GM19238 (cell line): ENCODE results near the gene HDAC1.
"Not testable (repeated sequence)": the region's sequence is repeated elsewhere in the genome, so short reads cannot be mapped to it uniquely, and the experiment has no call there.

Source experiments
- DNase-seq: peaks from one replicate; pipeline ENCODE4 v3.0.0; 2011; ENCODE audit warnings: low spot score; ENCODE audit not compliant: insufficient read length

The HDAC1 gene

DNA sequence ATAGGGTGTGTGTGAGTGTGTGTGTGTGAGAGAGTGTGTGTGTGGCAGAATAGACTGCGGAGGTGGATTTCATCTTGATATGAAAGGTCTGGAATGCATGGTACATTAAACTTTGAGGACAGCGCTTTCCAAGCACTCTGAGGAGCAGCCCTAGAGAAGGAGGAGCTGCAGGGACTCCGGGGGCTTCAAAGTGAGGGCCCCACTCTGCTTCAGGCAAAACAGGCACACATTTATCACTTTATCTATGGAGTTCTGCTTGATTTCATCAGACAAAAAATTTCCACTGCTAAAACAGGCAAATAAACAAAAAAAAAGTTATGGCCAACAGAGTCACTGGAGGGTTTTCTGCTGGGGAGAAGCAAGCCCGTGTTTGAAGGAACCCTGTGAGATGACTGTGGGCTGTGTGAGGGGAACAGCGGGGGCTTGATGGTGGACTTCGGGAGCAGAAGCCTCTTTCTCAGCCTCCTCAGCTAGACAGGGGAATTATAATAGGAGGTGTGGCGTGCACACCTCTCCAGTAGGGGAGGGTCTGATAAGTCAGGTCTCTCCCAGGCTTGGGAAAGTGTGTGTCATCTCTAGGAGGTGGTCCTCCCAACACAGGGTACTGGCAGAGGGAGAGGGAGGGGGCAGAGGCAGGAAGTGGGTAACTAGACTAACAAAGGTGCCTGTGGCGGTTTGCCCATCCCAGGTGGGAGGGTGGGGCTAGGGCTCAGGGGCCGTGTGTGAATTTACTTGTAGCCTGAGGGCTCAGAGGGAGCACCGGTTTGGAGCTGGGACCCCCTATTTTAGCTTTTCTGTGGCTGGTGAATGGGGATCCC is 18.3 kb upstream of the HDAC1 start:
- no peak for DNase-seq

DNA sequence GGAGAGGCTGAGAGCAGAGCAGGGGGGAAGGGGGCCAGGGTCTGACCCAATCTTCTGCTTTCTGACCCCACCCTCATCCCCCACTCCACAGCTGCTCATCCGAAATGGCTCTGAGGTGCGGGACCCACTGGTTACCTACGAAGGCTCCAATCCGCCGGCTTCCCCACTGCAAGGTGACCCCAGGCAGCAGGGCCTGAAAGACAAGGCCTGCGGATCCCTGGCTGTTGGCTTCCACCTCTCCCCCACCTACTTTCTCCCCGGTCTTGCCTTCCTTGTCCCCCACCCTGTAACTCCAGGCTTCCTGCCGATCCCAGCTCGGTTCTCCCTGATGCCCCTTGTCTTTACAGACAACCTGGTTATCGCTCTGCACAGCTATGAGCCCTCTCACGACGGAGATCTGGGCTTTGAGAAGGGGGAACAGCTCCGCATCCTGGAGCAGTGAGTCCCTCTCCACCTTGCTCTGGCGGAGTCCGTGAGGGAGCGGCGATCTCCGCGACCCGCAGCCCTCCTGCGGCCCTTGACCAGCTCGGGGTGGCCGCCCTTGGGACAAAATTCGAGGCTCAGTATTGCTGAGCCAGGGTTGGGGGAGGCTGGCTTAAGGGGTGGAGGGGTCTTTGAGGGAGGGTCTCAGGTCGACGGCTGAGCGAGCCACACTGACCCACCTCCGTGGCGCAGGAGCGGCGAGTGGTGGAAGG is 17.1 kb upstream of the HDAC1 start:
- no peak for DNase-seq

DNA sequence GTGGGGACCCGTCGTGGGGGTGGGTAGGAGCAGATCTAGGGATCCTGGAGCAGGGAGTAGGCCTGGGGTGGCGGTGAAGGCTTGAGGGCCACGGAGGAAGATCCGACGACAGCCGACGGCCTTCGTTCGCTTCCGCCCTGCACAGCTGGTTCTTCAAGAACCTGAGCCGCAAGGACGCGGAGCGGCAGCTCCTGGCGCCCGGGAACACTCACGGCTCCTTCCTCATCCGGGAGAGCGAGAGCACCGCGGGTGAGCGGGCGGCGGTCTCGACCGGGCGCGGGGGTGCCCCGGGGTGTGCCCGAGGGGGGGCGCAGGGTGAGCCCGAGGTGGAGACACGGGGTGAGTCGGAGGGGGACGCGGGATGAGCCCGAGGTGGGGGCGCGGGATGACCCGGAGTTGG is 16.5 kb upstream of the HDAC1 start:
- DNase-seq: no peak

DNA sequence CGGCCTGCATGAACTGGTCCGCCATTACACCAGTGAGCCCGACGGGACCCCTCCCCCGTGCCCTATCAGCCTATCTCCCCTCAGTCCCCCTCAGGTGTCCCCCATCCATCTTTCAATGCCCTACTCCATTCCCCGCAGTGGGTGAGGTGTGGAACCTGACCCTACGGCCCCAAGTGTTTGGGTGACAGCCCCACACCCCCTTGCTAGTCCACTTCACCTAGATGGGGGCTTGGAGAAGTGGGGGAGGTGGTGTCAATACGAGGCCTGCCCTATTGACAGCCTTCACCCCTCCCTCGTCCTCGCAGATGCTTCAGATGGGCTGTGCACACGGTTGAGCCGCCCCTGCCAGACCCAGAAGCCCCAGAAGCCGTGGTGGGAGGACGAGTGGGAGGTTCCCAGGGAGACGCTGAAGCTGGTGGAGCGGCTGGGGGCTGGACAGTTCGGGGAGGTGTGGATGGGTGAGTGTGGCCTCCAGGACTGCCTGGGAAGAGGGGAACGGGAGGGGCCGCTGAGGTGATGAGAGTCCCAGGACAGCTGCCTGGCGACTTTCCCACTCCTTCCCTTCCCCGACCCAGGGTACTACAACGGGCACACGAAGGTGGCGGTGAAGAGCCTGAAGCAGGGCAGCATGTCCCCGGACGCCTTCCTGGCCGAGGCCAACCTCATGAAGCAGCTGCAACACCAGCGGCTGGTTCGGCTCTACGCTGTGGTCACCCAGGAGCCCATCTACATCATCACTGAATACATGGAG is 15.7 kb upstream of the HDAC1 start:
- no peak for DNase-seq

DNA sequence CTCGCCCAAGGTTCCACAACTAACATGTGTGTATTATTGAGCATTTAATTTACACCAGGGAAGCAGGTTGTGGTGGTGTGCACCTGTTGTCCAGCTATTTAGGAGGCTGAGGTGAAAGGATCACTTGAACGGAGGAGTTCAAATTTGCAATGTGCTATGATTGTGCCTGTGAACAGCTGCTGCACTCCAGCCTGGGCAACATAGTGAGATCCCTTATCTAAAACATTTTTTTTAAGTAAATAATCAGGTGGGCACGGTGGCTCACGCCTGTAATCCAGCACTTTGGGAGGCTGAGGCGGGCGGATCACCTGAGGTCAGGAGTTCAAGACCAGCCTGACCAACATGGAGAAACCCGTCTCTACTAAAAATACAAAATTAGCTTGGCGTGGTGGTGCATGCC is 7.1 kb upstream of the HDAC1 start:
- not testable (repeated sequence) for DNase-seq

DNA sequence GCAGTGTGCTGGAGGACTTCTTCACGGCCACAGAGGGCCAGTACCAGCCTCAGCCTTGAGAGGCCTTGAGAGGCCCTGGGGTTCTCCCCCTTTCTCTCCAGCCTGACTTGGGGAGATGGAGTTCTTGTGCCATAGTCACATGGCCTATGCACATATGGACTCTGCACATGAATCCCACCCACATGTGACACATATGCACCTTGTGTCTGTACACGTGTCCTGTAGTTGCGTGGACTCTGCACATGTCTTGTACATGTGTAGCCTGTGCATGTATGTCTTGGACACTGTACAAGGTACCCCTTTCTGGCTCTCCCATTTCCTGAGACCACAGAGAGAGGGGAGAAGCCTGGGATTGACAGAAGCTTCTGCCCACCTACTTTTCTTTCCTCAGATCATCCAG is 6.2 kb upstream of the HDAC1 start:
- DNase-seq: no peak

DNA sequence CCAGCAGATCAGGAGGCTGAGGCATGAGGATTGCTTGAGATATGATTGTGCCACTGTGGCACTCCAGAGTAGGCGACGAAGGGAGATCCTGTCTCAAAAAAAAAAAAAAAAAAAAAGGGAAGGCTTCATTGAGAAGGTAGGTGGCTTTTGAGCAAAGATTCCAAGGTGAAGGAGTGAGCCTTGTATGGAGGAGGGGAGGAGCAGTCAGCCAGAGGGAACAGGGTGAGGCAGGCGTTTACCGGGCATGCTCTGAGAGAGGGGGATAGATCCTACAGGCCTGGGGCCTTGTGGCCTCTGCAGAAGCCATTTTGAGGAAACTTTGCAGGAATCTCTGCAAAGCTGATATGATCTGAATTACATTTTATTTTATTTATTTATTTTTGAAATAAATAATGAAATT is 5.1 kb upstream of the HDAC1 start:
- DNase-seq: no peak

DNA sequence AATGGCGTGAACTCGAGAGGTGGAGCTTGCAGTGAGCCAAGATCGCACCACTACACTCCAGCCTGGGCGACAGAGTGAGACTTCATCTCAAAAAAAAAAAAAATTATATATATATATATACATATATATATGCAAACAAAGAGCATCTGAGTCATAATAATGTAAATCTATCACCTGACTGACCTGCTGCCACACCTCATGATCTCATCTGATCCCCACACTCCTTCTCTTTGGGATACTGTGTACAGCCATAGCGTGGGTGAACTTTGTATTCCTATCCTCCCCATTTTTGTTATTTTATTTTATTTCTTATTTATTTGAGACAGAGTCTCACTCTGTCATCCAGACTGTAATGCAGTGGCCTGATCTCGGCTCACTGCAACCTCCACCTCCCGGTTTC is 2.6 kb upstream of the HDAC1 start:
- no peak for DNase-seq

DNA sequence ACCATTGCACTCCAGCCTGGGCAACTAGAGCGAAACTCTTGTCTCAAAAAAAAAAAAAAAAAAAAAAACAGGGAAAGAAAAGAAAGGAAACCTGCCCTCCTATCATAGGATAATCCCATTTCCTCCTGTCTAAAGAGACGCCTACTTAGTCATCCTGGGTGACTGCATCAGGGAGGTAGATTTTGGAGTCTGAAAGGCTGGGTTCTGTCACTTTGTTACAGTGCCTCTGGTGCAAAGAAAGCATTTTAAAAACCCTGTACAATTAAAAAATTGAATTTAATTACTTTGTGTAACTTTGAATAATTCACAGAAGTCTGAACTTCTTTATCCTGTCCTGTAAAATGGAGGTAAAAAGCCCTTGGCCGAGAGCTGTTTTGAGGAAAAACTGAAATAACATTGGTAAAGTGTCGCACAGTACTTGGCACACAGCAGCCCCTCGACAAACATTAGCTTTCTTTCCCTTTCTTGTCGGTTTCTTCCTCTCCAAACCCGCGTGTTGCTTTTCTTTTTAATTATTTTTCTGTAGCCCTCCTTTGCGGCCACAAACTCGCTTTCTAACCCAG is 657 bp upstream of the HDAC1 start:
- no peak for DNase-seq

DNA sequence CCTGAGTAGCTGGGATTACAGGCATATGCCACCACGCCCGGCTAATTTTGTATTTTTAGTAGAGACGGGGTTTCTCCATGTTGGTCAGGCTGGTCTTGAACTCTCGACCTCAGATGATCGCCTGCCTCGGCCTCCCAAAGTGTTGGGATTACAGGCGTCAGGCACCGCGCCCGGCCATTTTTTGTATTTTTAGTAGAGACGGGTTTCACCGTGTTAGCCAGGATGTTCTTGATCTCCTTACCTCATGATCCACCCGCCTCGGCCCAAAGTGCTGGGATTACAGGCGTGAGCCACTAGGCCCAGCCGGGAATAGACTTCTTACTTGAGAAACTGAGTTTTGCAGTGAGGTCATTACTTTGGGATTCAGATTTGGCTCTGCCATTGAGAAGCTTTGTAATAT is 6.3 kb downstream of the HDAC1 start:
- not testable (repeated sequence) for DNase-seq

DNA sequence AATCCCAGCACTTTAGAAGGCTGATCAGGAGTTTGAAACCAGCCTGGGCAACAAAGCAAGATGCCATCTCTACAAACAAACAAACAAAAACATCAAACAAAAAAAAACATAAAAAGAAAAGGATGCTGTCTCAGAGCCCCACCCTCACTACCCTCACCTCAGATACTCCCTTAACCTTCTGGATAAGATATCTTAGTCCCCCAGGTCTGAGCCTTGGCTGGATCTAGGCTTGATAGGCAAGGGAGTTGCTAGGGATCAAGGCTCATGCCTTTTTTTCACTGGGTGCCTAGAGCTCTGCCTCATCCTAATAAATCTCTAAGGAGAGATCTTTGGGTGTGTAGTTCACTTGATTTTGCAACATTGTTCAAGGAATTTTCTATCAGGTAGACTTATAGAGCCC is 7.4 kb downstream of the HDAC1 start:
- DNase-seq: no peak

DNA sequence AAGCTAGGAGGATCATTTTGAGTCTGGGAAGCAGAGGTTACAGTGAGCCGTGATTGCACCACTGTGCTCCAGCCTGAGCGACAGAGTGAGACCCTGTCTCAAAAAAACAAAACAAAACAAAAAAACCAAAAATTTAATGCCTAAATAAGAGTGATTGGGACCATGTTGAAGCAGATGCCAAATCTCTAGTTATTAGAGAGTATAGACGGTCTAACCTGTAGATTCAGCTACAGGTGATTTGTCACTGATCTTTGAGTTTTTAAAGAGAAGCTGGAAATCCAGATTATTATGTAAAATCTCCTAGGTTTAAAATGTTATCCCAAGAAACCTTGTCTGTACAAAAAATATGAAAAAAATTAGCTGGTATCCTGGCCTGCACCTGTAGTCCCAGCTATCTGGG is 11.5 kb downstream of the HDAC1 start:
- DNase-seq: no peak

DNA sequence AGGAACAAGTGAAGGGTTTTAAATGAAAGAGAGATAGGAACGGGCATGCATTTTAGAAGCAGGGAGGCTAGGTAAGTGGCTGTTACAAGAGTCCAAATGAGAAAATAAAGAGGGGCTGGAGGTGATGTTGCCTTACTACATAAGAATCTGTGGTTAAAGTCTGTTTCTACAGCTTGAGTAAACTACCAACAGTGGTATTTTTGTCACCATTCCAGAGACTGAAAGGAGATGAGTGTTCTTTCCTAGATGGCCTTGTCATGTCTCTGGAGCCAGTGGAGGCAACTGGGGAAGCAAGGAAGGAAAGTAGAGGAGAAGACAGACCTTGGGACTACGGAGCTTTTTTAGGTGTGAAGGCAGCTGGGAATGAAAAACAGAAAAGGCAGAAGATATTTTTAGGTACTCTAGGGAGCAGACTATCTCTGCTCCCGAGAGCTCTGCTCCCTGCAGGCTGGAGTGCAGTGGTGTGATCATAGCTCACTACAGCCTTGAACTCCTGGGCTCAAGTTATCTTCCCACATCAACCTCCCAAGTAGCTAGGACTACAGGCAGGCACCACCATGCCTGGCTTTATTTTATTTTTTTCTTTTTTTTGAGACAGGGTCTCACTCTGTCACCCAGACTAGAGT is 12.2 kb downstream of the HDAC1 start:
- DNase-seq: no peak

DNA sequence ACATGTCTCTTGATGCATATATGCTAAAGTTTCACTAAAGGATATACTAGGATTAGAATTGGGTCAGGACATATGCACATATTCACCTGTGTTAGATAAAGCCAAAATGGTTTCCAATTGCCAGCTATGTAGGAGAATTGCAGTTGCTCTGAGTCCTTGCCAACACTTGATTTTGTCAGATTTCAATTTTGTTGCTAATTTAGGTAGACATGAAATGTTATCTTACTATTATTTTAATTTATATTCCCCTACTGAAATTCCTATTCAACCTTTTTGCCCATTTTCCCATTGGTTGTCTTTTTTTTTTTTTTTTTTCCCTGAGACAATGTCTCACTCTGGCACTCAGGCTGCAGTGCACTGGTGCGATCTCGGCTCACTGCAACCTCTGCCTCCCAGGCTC is 13.4 kb downstream of the HDAC1 start:
- no peak for DNase-seq

DNA sequence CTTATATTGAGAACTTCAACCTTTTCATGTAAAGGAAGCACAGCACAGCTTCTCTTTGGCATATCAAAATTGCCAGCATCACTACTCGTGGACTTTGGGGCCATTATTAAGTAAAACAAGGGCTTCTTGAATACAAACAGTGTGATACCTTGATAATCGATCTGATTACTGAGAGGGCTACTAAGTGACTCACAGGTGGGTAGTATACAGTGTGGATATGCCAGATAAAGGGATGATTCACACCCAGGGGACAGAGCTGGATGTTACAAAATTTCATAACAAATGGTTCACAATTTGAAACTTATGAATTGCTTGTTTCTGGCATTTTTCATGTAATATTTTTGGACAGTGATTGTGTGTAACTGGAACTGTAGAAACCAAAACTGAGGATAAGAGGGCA is 15.4 kb downstream of the HDAC1 start:
- DNase-seq: no peak

DNA sequence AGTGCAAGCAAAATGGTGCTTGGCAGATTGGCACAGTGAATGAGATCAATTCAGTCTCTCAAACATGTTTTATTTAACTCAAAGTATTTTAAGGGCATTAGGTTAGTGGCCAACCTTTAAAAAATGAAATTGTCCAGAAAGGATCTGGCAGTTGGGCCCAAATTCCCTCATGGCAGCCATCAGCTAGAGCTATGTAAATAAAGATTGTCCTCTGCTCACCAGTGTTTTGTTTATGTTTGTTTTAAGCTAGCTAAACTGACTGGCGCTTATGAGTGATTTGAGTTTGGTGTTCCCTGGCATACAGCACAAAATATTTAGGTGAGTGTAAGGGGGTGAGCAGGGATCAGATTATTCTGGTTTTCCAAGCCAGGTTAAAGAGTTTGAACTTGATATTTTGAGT is 18.1 kb downstream of the HDAC1 start:
- DNase-seq: no peak

DNA sequence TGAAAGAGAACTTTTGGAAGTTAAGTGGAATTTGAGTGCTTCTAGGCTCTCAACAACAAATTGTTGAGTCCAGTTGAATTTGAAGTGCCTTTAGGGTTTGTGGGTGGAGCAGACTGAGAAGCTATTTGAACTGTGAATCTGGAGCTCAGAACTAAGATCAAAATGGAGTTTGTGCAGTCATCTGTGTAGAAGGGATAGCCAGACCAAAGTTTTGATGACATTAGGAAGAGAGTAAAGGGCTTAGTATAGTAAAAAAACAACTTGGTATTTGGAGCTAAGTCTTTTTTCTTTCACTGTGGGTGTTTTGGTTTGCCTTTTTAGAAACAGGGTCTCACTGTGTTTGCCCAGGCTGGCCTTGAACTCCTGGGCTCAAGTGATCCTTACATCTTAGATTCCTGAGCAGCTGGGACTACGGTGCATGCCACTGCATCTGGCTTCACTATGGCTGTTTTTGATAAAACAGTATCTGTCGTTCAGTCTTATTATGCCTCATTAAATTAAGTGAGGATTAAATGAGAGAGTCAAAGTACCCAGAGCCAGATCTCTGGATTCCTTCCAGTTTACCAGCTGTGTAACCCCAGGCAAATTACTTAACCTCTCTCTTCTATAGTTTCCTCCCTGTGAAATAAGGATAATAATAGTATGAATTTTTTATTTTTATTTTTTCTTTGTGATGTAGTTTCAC is 20.0 kb downstream of the HDAC1 start:
- no peak for DNase-seq

DNA sequence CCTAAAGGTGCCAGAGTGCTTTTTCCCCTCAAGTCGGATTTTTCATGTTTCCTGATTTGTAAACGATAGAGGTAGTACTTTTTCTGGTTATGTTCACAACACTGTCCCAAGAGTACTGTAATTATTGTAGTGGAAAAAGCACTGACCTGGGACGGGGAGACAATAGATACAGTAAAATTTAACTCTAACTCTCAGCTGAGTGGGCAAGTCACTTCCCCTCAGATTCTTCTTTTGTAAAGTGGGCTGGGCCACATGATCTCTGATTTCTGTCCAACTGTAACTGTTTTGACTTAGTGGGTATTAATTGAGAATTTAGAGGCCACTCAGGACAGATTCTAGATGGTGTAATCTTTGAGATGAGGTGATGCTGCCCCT is 25.0 kb downstream of the HDAC1 start:
- no peak for DNase-seq

DNA sequence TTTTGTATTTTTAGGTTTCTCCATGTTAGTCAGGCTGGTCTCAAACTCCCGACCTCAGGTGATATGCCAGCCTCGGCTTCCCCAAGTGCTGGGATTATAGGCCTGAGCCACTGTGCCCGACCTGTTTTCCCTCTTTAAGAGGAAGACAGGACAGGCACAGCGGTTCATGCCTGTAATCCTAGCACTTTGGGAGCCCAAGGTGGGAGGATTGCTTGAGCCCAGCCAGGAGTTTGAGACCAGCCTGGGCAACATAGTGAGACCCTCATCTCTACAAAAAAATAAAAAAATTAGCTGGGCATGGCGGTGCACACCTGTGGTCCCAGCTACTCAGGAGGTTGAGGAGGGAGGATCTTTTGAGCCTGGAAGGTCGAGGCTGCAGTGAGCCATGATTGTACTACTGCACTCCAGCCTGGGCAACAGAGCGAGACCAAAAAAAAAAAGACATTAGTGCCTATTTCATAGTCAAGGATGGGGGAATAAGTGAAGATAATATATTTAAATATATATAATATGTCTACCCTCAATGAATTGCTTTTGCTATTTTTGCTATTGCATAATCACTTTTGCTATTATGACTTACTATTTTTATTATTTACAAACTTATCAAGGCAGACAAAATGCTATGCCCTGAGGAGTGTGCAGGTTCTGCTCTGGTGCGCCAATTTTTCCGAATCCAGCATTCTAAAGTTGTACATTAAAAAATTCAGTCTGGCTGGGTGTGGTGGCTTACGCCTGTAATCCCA is 26.4 kb downstream of the HDAC1 start:
- no peak for DNase-seq

DNA sequence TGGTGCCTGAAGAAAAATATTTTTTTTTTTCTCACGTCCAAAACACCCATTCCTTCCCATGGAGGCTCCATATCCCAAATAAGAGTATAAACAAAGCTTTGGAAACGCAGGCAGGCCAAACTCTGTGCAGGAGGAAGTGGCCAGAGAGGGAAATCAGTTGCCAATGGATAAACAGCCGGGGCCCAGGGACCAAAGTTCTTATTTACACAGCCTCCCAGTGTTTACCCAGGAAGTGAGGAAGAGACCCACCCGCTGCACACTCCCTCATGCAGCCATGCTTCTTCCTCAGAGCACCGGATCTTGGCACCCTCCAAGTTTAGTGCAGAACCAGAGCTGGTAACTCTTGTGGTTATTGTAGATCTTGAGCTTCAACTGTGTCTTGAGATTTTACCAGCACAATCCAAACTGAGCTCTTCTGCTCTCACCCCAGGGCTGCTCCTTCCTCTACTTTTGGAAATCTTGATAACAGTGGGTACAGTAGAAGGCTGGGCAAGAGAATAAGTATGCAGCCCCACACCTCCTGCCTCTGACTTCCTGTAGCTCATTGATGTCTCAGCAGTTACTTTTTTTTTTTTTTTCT is 29.9 kb downstream of the HDAC1 start:
- DNase-seq: no peak
